ENCODE results near the gene GALNT16. TPM values are rescaled to one million over a fixed set of nuclear protein-coding genes. Genes with fewer than 3 reads are reported as not detected.

The GALNT16 gene
- total RNA-seq, 1 donor from 2014 or later: 6.2 TPM

- peaks cover 4% of the 10 kb centered on the region for H3K4me1 Mint-ChIP-seq (ENCODE audit: low read depth, unreplicated experiment)
- Histone ChIP-seq H3K9ac (ENCODE audit: low read length) (no peak overlapping the region), H3K27ac (ENCODE audit: low read depth, low read length) (no peak overlapping the region), H3K4me3 (ENCODE audit: insufficient read depth, low read depth, low read length) (no peak overlapping the region), H3K4me1 (ENCODE audit: insufficient read depth, low read length) (peaks cover 6% of the 10 kb centered on the region), H4K20me1 (ENCODE audit: insufficient read depth, low read length) (no peaks in the 10 kb centered on the region), H2AFZ (ENCODE audit: low read depth, low read length) (no peak overlapping the region), H3K9me3 (ENCODE audit: insufficient read depth, low read depth, low read length) (no peaks in the 10 kb centered on the region), H3K36me3 (ENCODE audit: insufficient read depth, low read length) (no peaks in the 10 kb centered on the region), H3K27me3 (ENCODE audit: insufficient read depth, low read length) (no peaks in the 10 kb centered on the region), H3K4me2 (ENCODE audit: low read length) (no peak overlapping the region), H3K79me2 (ENCODE audit: insufficient read depth, low read length) (no peaks in the 10 kb centered on the region)
- H3K9me3 Mint-ChIP-seq (ENCODE audit: unreplicated experiment): no peaks in the 10 kb centered on the region
- H3K4me3 Mint-ChIP-seq (ENCODE audit: unreplicated experiment): no peak overlapping the region
- no peak for FAIRE-seq
- no peak for TF ChIP-seq CTCF (IDR thresholded peaks at IDR 0.05; ENCODE audit: insufficient read depth, low read depth, low read length)
- TF ChIP-seq EZH2 (IDR thresholded peaks at IDR 0.05; ENCODE audit: insufficient read depth, low read length): no peak
- peaks cover 29% of the 10 kb centered on the region for H3K27me3 Mint-ChIP-seq (ENCODE audit: low read depth, unreplicated experiment)
- peaks cover 2% of the 10 kb centered on the region for H3K36me3 Mint-ChIP-seq (ENCODE audit: low read depth, unreplicated experiment)
- no peak for DNase-seq (ENCODE audit: low read depth)
- no peak overlapping the region for H3K27ac Mint-ChIP-seq (ENCODE audit: unreplicated experiment)
Measured at GRCh38 chr14:69360438-69361108, 100.6 kb downstream of the GALNT16 start.

GRCh38 chr14:69363055-69363454, 103.1 kb downstream of the GALNT16 start:
- Histone ChIP-seq H2AFZ (ENCODE audit: low read depth, low read length) (no peak overlapping the region), H3K4me2 (ENCODE audit: low read length) (no peak overlapping the region), H3K36me3 (ENCODE audit: insufficient read depth, low read length) (no peaks in the 10 kb centered on the region), H3K9ac (ENCODE audit: low read length) (no peak overlapping the region), H3K27ac (ENCODE audit: low read depth, low read length) (no peak overlapping the region), H3K27me3 (ENCODE audit: insufficient read depth, low read length) (no peaks in the 10 kb centered on the region), H3K9me3 (ENCODE audit: insufficient read depth, low read depth, low read length) (no peaks in the 10 kb centered on the region), H3K4me1 (ENCODE audit: insufficient read depth, low read length) (no peaks in the 10 kb centered on the region), H3K4me3 (ENCODE audit: insufficient read depth, low read depth, low read length) (no peak overlapping the region), H3K79me2 (ENCODE audit: insufficient read depth, low read length) (no peaks in the 10 kb centered on the region), H4K20me1 (ENCODE audit: insufficient read depth, low read length) (no peaks in the 10 kb centered on the region)
- Mint-ChIP-seq H3K27ac (ENCODE audit: unreplicated experiment) (no peak overlapping the region), H3K4me3 (ENCODE audit: unreplicated experiment) (no peak overlapping the region), H3K9me3 (ENCODE audit: unreplicated experiment) (no peaks in the 10 kb centered on the region), H3K4me1 (ENCODE audit: low read depth, unreplicated experiment) (no peaks in the 10 kb centered on the region), H3K36me3 (ENCODE audit: low read depth, unreplicated experiment) (no peaks in the 10 kb centered on the region), H3K27me3 (ENCODE audit: low read depth, unreplicated experiment) (peaks cover 30% of the 10 kb centered on the region)
- DNase-seq (ENCODE audit: low read depth) (no peak), FAIRE-seq (no peak)
- TF ChIP-seq CTCF (IDR thresholded peaks at IDR 0.05; ENCODE audit: insufficient read depth, low read depth, low read length) (peak; percentile 14), EZH2 (IDR thresholded peaks at IDR 0.05; ENCODE audit: insufficient read depth, low read length) (no peak)

GRCh38 chr14:69363964-69364363, 104.0 kb downstream of the GALNT16 start:
- H3K4me2 ChIP-seq (ENCODE audit: low read length): no peak overlapping the region
- H3K36me3 ChIP-seq (ENCODE audit: insufficient read depth, low read length): no peaks in the 10 kb centered on the region
- H3K9me3 ChIP-seq (ENCODE audit: insufficient read depth, low read depth, low read length): no peaks in the 10 kb centered on the region
- H4K20me1 ChIP-seq (ENCODE audit: insufficient read depth, low read length): no peaks in the 10 kb centered on the region
- Mint-ChIP-seq H3K27me3 (ENCODE audit: low read depth, unreplicated experiment) (peaks cover 28% of the 10 kb centered on the region), H3K36me3 (ENCODE audit: low read depth, unreplicated experiment) (peaks cover under 1% of the 10 kb centered on the region), H3K27ac (ENCODE audit: unreplicated experiment) (no peak overlapping the region), H3K4me1 (ENCODE audit: low read depth, unreplicated experiment) (no peaks in the 10 kb centered on the region), H3K9me3 (ENCODE audit: unreplicated experiment) (no peaks in the 10 kb centered on the region), H3K4me3 (ENCODE audit: unreplicated experiment) (no peak overlapping the region)
- H3K9ac ChIP-seq (ENCODE audit: low read length): no peak overlapping the region
- no peak for TF ChIP-seq EZH2 (IDR thresholded peaks at IDR 0.05; ENCODE audit: insufficient read depth, low read length)
- no peak for FAIRE-seq
- H3K79me2 ChIP-seq (ENCODE audit: insufficient read depth, low read length): no peaks in the 10 kb centered on the region
- no peak for DNase-seq (ENCODE audit: low read depth)
- H2AFZ ChIP-seq (ENCODE audit: low read depth, low read length): no peak overlapping the region
- H3K4me1 ChIP-seq (ENCODE audit: insufficient read depth, low read length): no peaks in the 10 kb centered on the region
- H3K27me3 ChIP-seq (ENCODE audit: insufficient read depth, low read length): no peaks in the 10 kb centered on the region
- no peak overlapping the region for H3K27ac ChIP-seq (ENCODE audit: low read depth, low read length)
- no peak overlapping the region for H3K4me3 ChIP-seq (ENCODE audit: insufficient read depth, low read depth, low read length)

Measured in astrocyte (in vitro differentiated cells and primary cell).